Dendritic cell treated with granulocyte-macrophage colony-stimulating factor and Interleukin-4, amounts not matched to agents 40 ng/mL and 50 ng/mL, for 4 days (primary cell): ENCODE results near the gene ZNF219.

Source experiments
- H3K27ac Mint-ChIP-seq: one replicate; pipeline ENCODE4 v1.8.0; 2022; ENCODE audit warnings: mild to moderate bottlenecking, mixed read lengths
- H3K27me3 Mint-ChIP-seq: one replicate; pipeline ENCODE4 v1.8.0; 2022; ENCODE audit warnings: mild to moderate bottlenecking, mixed read lengths
- H3K36me3 Mint-ChIP-seq: one replicate; pipeline ENCODE4 v1.8.0; 2022; ENCODE audit warnings: low read depth, mixed read lengths
- H3K4me1 Mint-ChIP-seq: one replicate; pipeline ENCODE4 v1.8.0; 2022; ENCODE audit warnings: low read depth, mixed read lengths
- H3K4me3 Mint-ChIP-seq: one replicate; pipeline ENCODE4 v1.8.0; 2022; ENCODE audit warnings: mild to moderate bottlenecking, moderate library complexity, mixed read lengths
- H3K9me3 Mint-ChIP-seq: one replicate; pipeline ENCODE4 v1.8.0; 2022; ENCODE audit warnings: mixed read lengths
- intact Hi-C: fragments of 100-400 bp; cut with micrococcal nuclease; formaldehyde crosslinking; loops from one replicate; pipeline ENCODE4 v1.15.0; 2022

ZNF219 gene

GRCh38 chr14:21106498-21107282, 8.2 kb upstream of the ZNF219 start:
- intact Hi-C loops: loop anchor here (1.0 kb wide), 1 partner anchor 92 kb away; no protein-coding TSS in a partner anchor
- Mint-ChIP-seq H3K9me3 (no peaks in the 10 kb centered on the region), H3K36me3 (no peaks in the 10 kb centered on the region), H3K4me1 (peaks cover 44% of the 10 kb centered on the region), H3K27ac (peak overlapping the region; percentile 70), H3K4me3 (no peak overlapping the region), H3K27me3 (no peaks in the 10 kb centered on the region)

GRCh38 chr14:21106176-21106497, 7.7 kb upstream of the ZNF219 start:
- Mint-ChIP-seq H3K4me1 (peaks cover 44% of the 10 kb centered on the region), H3K36me3 (no peaks in the 10 kb centered on the region), H3K4me3 (no peak overlapping the region), H3K27me3 (no peaks in the 10 kb centered on the region), H3K27ac (peak overlapping the region; percentile 70), H3K9me3 (no peaks in the 10 kb centered on the region)
- intact Hi-C loops: loop anchor here (1.0 kb wide), 1 partner anchor 92 kb away; no protein-coding TSS in a partner anchor

DNA sequence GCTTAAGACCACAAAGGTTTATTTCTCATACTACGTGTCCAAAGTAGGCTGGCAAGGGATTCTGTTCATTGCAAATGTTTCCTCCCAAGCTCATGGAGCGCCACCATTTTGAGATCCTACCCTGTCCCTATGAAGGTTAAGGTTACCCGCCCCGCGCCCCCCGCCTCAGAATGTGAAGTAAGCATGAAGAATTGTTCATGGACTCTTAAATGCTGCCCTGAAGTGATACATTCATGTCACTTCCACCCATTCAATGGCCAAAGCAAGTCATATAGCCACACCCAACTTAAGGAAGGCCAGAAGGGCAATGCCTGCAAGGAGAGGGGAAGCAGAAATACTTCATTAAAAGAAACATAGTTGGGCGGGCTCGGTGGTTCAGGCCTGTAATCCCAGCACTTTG, 6.6 kb upstream of the ZNF219 start:
- Mint-ChIP-seq H3K27ac (peak overlapping the region; percentile 85), H3K27me3 (no peaks in the 10 kb centered on the region), H3K4me3 (no peak overlapping the region), H3K36me3 (no peaks in the 10 kb centered on the region), H3K4me1 (peaks cover 50% of the 10 kb centered on the region), H3K9me3 (no peaks in the 10 kb centered on the region)
- intact Hi-C loops: loop anchor here (2.0 kb wide), 1 partner anchor 14 kb away; no protein-coding TSS in a partner anchor

- peaks cover 47% of the 10 kb centered on the region for H3K4me1 Mint-ChIP-seq
- no peaks in the 10 kb centered on the region for H3K27me3 Mint-ChIP-seq
- intact Hi-C loops: loop anchor here (1.0 to 2.0 kb wide), 2 partner anchors 14 to 33 kb away; no protein-coding TSS in a partner anchor
- no peaks in the 10 kb centered on the region for H3K36me3 Mint-ChIP-seq
- H3K4me3 Mint-ChIP-seq: peak overlapping the region; percentile 70
- peak overlapping the region; percentile 85 for H3K27ac Mint-ChIP-seq
- H3K9me3 Mint-ChIP-seq: no peaks in the 10 kb centered on the region
Measured at GRCh38 chr14:21104448-21105060, 6.1 kb upstream of the ZNF219 start.

DNA sequence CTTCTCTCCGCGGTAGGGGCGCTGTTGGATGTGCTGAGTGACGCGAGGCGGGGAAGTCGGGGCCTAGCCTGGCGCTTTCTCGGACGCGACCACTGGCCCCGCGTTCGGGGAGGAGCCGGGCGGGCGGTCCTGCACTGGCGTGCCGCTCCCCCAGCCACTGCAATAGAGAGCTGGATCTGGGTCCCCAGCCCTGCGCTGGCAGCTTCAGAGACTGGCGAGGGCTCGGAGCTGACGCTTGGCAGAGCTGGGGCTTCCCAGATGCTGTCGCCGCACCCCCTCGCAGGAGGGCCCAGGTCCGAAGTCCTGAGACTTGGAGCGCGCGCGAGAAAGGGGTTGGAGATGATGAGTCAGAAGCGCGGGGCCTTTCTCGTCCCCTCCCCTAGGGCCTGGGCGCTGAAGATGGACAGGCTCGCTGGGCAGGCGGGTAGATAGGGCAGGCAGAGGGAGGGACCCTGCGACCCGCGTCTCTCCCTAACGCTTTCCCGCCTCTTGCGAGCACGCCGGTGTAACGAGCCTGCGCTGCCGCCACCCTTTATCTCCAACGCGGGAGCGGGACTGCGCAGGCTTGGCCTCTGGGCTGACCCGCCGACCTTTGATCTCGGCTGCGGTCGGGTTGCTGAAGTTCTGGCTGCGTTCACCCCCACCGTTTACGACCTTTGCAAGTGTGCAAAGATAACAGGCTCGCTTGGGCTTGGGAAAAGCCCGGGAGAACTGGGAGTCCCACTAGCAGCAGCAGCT, 5.4 kb upstream of the ZNF219 start:
- H3K4me1 Mint-ChIP-seq: peaks cover 54% of the 10 kb centered on the region
- no peaks in the 10 kb centered on the region for H3K27me3 Mint-ChIP-seq
- peak overlapping the region; percentile 85 for H3K27ac Mint-ChIP-seq
- H3K36me3 Mint-ChIP-seq: no peaks in the 10 kb centered on the region
- H3K4me3 Mint-ChIP-seq: peak overlapping the region; percentile 70
- H3K9me3 Mint-ChIP-seq: no peaks in the 10 kb centered on the region
- intact Hi-C loops: loop anchor here (1.0 to 2.0 kb wide), 2 partner anchors 13 to 33 kb away; no protein-coding TSS in a partner anchor

DNA sequence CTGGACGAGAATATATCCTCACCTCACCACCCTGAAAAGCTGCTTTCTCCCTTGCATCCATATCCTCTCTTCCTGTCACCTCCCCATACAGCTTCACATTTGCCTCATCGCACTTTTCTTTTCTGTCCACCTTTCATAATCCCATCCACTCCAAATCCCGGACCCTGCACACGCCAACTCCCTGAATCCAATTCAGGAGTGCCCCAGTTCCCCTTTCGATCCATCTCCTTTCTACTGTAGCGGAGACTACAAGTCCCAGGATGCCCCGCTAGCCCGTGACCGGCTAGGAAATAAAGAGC, 4.9 kb upstream of the ZNF219 start:
- peak overlapping the region; percentile 70 for H3K4me3 Mint-ChIP-seq
- H3K9me3 Mint-ChIP-seq: no peaks in the 10 kb centered on the region
- H3K27me3 Mint-ChIP-seq: no peaks in the 10 kb centered on the region
- peak overlapping the region; percentile 85 for H3K27ac Mint-ChIP-seq
- H3K36me3 Mint-ChIP-seq: no peaks in the 10 kb centered on the region
- intact Hi-C loops: no loop called here
- peaks cover 56% of the 10 kb centered on the region for H3K4me1 Mint-ChIP-seq

DNA sequence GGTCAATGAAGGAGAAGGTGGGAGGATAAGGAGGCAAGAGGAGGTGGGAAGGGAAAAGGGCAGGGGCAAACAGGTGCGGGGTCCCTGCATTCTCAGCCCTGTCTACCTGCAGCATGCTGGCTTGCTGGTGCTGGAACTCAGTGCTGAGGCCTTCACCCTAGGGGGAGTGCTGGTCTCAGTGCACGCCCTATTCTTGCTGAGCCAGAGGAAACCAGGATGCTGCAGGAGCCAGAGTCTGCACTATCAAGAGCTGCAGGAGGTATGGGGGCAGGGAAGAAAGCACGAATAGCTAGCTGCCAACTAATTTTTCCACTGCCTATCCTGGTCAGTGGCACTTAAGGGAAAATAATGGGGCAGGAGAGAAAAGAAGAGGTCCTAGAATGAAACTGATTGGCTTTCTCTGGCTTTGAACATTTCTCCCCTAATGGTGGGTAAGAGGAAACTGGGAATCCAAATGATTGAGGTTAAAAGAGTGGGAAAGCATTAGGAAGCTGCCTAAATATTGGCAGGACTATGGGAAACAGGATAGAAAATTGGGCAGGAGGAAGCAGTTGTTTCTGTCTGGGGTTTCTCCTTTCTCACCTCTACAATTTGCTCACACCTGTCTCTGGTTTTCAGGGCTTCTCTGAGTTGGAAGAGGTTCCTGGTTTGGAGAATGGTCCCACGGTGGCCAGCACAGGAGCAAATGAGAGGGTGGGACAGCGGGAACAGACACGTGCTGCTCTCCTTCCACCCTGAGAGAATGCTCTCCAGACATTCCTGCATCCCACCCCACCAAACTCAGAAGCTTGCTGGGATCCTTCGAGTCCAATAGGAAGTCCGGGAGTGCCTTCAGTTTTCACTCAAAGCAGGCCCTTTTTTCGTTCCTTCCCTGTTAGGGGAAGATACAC, 4.3 kb upstream of the ZNF219 start:
- intact Hi-C loops: no loop called here
- Mint-ChIP-seq H3K27me3 (no peaks in the 10 kb centered on the region), H3K4me3 (no peak overlapping the region), H3K4me1 (peaks cover 56% of the 10 kb centered on the region), H3K27ac (peak overlapping the region; percentile 85), H3K9me3 (no peaks in the 10 kb centered on the region), H3K36me3 (no peaks in the 10 kb centered on the region)

DNA sequence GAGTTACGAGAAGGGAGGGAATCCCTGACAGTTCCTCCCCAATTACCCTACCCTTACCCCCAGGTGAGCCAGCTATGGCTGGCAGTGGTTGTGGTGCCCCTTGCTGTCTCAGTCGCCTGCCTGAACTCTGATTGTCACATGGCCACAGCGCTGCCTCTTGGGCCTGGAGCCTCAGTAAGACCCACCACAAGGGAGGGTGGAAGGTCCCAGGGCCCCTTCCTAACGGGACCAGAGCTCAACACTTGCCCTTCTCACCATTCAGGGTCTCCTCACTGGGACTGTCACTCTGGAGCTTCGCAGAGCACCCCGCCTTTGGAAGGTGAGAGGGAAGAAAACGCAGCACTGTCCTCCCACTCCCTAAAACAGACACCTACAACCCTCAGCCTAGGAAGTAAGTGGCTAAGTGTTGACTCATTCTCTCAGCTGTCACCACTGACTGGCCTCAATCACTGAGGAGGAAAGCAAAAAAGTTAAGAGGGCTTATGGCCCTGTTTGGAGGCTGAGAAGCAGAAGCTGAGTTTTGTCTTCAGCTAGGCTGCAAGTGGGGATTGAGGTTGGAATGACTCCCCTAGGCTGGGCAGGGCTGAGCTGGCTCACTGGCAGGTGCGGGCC, 3.5 kb upstream of the ZNF219 start:
- Mint-ChIP-seq H3K27me3 (no peaks in the 10 kb centered on the region), H3K9me3 (no peaks in the 10 kb centered on the region), H3K4me1 (peaks cover 59% of the 10 kb centered on the region), H3K4me3 (no peak overlapping the region), H3K27ac (peak overlapping the region; percentile 20), H3K36me3 (no peaks in the 10 kb centered on the region)
- intact Hi-C loops: no loop called here

DNA sequence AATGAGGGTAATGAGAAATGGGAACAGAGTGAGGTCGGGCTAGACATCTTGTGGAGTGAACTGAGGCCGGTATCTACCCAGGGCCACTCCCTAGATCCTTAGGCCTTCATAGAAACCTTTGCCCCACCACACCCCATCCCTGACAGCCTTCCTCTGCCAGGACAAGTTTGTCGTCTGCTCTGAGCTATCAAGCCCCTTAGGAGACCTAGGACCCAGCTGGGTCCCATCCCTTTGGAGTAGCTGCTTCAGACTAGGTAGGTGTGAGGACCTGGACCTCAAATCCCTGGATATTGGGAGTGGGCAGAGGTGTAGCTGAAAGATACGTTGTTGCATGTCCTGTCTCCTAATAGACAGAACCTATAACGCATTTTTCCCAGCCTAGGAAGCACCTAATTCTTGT, 2.5 kb upstream of the ZNF219 start, which contains the start of gene TMEM253:
TMEM253 (plus strand) TSS at position 136 of the 400 bp plus-strand sequence. CDS start 278 bp downstream, outside the sequence.
- intact Hi-C loops: no loop called here
- no peaks in the 10 kb centered on the region for H3K27me3 Mint-ChIP-seq
- H3K27ac Mint-ChIP-seq: peak within 1 kb of the TSS; percentile 20
- H3K4me3 Mint-ChIP-seq: no peak within 1 kb of the TSS
- H3K9me3 Mint-ChIP-seq: no peaks in the 10 kb centered on the region
- H3K4me1 Mint-ChIP-seq: peaks cover 56% of the 10 kb centered on the region
- no peaks in the 10 kb centered on the region for H3K36me3 Mint-ChIP-seq

DNA sequence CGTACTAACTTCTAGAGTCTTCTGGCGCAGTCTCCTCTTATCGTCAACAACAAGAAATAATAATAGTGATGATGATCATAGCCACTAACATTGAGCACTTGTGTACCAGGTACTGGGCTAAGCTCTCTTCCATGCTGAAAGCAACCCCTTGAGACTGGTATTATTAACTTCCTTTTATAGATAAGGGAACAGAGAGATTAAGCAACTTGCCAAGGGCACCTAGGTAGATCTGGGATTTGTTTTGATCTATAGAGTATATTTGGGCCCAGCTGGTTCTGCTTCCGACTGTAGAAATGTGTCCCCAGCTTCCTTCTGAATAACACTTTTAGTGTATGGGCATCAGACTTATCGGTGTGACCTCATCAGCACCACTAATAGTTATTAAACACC, 1.1 kb upstream of the ZNF219 start:
- Mint-ChIP-seq H3K4me3 (peak overlapping the region; percentile 71), H3K27ac (peak overlapping the region; percentile 19), H3K27me3 (no peaks in the 10 kb centered on the region), H3K4me1 (peaks cover 47% of the 10 kb centered on the region), H3K36me3 (no peaks in the 10 kb centered on the region), H3K9me3 (no peaks in the 10 kb centered on the region)
- intact Hi-C loops: no loop called here

GRCh38 chr14:21098892-21099595, 589 bp upstream of the ZNF219 start:
- Mint-ChIP-seq H3K36me3 (no peaks in the 10 kb centered on the region), H3K27ac (peak overlapping the region; percentile 19), H3K4me1 (peaks cover 50% of the 10 kb centered on the region), H3K27me3 (no peaks in the 10 kb centered on the region), H3K4me3 (peak overlapping the region; percentile 71), H3K9me3 (no peaks in the 10 kb centered on the region)
- intact Hi-C loops: no loop called here

DNA sequence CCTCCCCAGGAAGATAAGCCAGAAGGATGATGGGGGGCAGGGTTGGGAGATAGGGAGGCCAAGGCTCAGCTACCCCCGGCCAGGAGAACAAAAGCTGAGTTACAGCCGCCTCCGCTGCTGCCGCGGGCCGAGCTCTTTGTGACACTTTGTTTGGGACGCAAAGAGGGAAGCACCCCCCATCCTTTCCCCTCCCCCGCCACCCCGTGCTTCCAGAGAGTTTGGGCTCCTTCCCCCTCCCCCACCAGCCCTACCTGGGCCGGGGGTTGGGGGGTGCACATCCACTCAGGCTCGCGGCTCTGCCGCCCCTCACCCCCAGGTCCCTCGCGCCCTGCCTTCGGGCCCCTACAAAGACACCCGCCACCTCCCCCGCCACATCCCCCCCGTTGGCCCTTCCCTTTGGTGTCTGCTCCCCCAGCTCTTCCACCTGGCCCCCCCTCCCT, 799 bp downstream of the ZNF219 start:
- peak overlapping the region; percentile 54 for H3K27ac Mint-ChIP-seq
- H3K27me3 Mint-ChIP-seq: no peaks in the 10 kb centered on the region
- H3K4me3 Mint-ChIP-seq: peak overlapping the region; percentile 68
- no peaks in the 10 kb centered on the region for H3K9me3 Mint-ChIP-seq
- intact Hi-C loops: loop anchor here (2.0 kb wide), 1 partner anchor 83 kb away; no protein-coding TSS in a partner anchor
- peaks cover 10% of the 10 kb centered on the region for H3K36me3 Mint-ChIP-seq
- H3K4me1 Mint-ChIP-seq: peaks cover 55% of the 10 kb centered on the region
